Activated CD8-positive, alpha-beta T cell treated with anti-CD3 and anti-CD28 coated beads for 36 hours (primary cell): Measurements from ENCODE around the gene STX1A. TPM values are rescaled to one million over a fixed set of nuclear protein-coding genes. Genes with fewer than 3 reads are reported as not detected.

Source experiments
- ATAC-seq: fragments of 200-7000 bp; cut with Tn5 transposase; one replicate; pipeline ENCODE4 v1.10.0; 2021; ENCODE audit warnings: mild to moderate bottlenecking, moderate library complexity
- CTCF ChIA-PET: fragments of 350-600 bp; sonication (Branson Sonifier 250); formaldehyde crosslinking; loops from one replicate; lab custom pipeline; 2021; ENCODE audit warnings: antibody characterized with exemption; lab: Charles Lee
- POLR2A ChIA-PET: fragments of 350-600 bp; sonication (Branson Sonifier 250); formaldehyde crosslinking; loops from one replicate; lab custom pipeline; 2021; ENCODE audit warnings: antibody characterized with exemption; lab: Charles Lee
- DNase-seq: peaks from one replicate; pipeline ENCODE4 v3.0.0-alpha.2; 2020
- H3K27ac Mint-ChIP-seq: one replicate; pipeline ENCODE4 v1.8.0; 2021; ENCODE audit warnings: mild to moderate bottlenecking, mixed read lengths
- H3K27me3 Mint-ChIP-seq: one replicate; pipeline ENCODE4 v1.8.0; 2021; ENCODE audit warnings: mixed read lengths
- H3K36me3 Mint-ChIP-seq: one replicate; pipeline ENCODE4 v1.8.0; 2021; ENCODE audit warnings: low read depth, mixed read lengths
- H3K4me1 Mint-ChIP-seq: one replicate; pipeline ENCODE4 v1.8.0; 2021; ENCODE audit warnings: low read depth, mixed read lengths
- H3K4me3 Mint-ChIP-seq: one replicate; pipeline ENCODE4 v1.8.0; 2021; ENCODE audit warnings: mild to moderate bottlenecking, moderate library complexity, mixed read lengths
- H3K9me3 Mint-ChIP-seq: one replicate; pipeline ENCODE4 v1.8.0; 2021; ENCODE audit warnings: mixed read lengths
- CTCF ChIP-seq: fragments of 200-600 bp; IDR thresholded peaks from one replicate; pipeline ENCODE4 v1.8.0; 2022; ENCODE audit warnings: antibody characterized with exemption, mild to moderate bottlenecking
- intact Hi-C: fragments of 100-400 bp; cut with micrococcal nuclease; formaldehyde crosslinking; loops from one replicate; pipeline ENCODE4 v1.10.0; 2022
- microRNA-seq: library from miRNA; unstranded; fragments of <30 nt; microRNA quantifications from one replicate; pipeline ENCODE4 v1.2.0, GENCODE V29; 2022; ENCODE audit warnings: borderline microRNAs expressed, borderline replicate concordance
- total RNA-seq, 2 experiments: library from RNA; stranded (reverse); gene quantifications; one replicate each; pipeline ENCODE4 v1.2.3, GENCODE V29; 2021

STX1A gene
- total RNA-seq, 2 experiments from 2014 or later: 11.4 to 11.5 TPM

- ChIA-PET POLR2A (interaction anchor here (0.7 kb wide), 1 partner anchor 201 kb away, joined by 3 read pairs; no protein-coding TSS in a partner anchor), CTCF (interaction anchor here (1.3 kb wide), 1 partner anchor 43 kb away, joined by 3 read pairs; no protein-coding TSS in a partner anchor)
- no peak for TF ChIP-seq CTCF
- no peaks in the 10 kb centered on the region for H3K9me3 Mint-ChIP-seq
- ATAC-seq: no peak
- H3K27ac Mint-ChIP-seq: no peak overlapping the region
- intact Hi-C loops: no loop called here
- no peaks in the 10 kb centered on the region for H3K36me3 Mint-ChIP-seq
- H3K27me3 Mint-ChIP-seq: peaks cover 54% of the 10 kb centered on the region
- peaks cover 7% of the 10 kb centered on the region for H3K4me1 Mint-ChIP-seq
- no peak overlapping the region for H3K4me3 Mint-ChIP-seq
- DNase-seq: no peak
Measured at GRCh38 chr7:73649576-73649975, 69.9 kb downstream of the STX1A start.

Small RNAs within 50 kb of the gene (microRNA-seq; reads per million reads assigned to microRNA genes)
- not detected for gene MIR4284

Other genes starting within 250 kb of the STX1A start
- gene BAZ1B, start 197.4 kb downstream of the STX1A start, total RNA-seq: 10 to 100 TPM; 82.4 to 82.6 TPM
- 10 to 100 TPM; 42.9 to 50.6 TPM for gene BCL7B, start 162.0 kb downstream of the STX1A start, total RNA-seq
- gene TBL2, start 141.1 kb downstream of the STX1A start, total RNA-seq: 10 to 100 TPM; 29.6 to 30.7 TPM
- not detected for gene MLXIPL, start 95.1 kb downstream of the STX1A start, total RNA-seq
- 1 to 10 TPM in 1 of 2 experiments, under 1 TPM in 1; 0.87 to 1.1 TPM for gene VPS37D, start 51.8 kb downstream of the STX1A start, total RNA-seq
- 1 to 10 TPM; 6.7 to 7.0 TPM for gene DNAJC30, start 36.2 kb downstream of the STX1A start, total RNA-seq
- 100 to 1,000 TPM; 108 TPM for gene BUD23, start 36.1 kb downstream of the STX1A start, total RNA-seq
- 10 to 100 TPM; 19.0 to 21.5 TPM for gene ABHD11, start 19.1 kb upstream of the STX1A start, total RNA-seq
- gene CLDN3, start 50.6 kb upstream of the STX1A start, total RNA-seq: not detected
- gene CLDN4, start 111.3 kb upstream of the STX1A start, total RNA-seq: under 1 TPM; 0.20 to 0.72 TPM
- not detected for gene METTL27, start 122.8 kb upstream of the STX1A start, total RNA-seq
- gene TMEM270, start 141.5 kb upstream of the STX1A start, total RNA-seq: not detected